ENCODE results near the gene RAD51C. TPM values are rescaled to one million over a fixed set of nuclear protein-coding genes. Genes with fewer than 3 reads are reported as not detected.
A peak's percentile ranks its signal among the peaks of the same experiment; 100 is the strongest.
"Not testable (repeated sequence)": the region's sequence is repeated elsewhere in the genome, so short reads cannot be mapped to it uniquely, and the experiment has no call there.

RAD51C gene
- total RNA-seq, 1 donor from 2014 or later, result 15.9 TPM

DNA sequence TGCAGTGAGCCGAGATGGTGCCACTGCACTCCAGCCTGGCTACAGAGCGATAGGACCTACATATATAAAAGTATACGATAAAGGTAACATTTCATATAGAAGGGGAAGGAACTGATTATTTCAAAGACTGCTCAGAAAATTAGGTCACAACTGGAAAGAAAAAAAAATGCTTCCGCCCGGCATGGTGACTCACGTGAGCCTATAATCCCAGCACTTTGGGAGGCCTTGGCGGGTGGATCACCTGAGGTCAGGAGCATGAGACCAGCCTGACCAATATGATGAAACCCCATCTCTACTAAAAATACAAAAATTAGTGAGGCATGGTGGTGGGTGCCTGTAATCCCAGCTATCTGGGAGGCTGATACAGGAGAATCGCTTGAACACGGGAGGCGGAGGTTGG is 8.4 kb upstream of the RAD51C start:
- DNase-seq (ENCODE audit: low spot score), result no peak

DNA sequence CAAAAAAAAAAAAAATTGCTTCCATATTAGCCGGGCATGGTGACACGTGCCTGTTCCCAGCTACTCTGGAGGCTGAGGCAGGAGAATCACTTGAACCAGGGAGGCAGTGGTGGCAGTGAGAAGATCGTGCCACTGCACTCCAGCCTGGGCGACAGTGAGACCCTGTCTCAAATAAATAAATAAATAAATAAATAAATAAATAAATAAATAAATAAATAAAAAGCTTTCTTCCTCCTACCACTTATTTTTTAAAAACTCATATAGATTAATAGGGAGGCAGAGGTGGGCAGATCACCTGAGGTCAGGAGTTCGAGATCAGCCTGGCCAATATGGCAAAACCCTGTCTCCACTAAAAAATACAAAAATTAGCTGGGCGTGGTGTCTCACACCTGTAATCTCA is 7.9 kb upstream of the RAD51C start:
- DNase-seq (ENCODE audit: low spot score), result not testable (repeated sequence)

DNA sequence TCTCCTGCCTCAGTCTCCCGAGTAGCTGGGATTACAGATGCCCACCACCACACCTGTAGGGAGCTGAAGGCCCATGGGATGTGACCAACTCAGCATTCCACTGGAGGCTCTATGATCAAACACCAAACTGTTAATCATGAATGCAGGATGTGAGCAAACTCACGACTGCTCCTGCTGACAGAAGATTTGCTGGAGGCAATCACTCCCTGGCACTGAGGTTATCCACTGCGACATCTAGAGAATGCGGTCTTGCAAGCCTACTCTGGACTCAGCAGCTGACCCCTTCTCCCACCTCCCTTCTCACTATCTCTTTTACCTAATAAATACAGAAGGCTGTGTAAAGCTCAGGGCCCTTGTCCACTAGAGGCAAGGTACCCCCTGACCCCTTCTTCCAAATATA is 5.4 kb upstream of the RAD51C start:
- DNase-seq (ENCODE audit: low spot score), result no peak

DNA sequence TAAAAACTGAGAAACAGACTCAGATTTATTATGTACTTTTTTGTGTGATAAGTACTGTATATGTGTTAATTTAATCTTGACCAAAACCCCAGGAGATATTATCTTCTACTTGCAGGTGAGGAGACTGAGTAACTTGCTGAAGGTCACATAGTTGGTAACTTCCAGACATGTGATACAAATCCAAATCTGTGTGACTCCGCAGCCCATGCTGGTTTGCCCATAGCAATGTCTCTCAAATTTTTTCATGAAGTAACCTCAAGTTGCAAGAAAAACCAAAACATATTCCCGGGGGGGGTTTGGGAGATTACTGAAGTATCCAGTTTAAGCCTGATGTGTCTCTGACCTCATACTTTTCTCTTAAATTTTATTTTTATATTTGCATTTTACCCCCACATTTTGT is 3.9 kb upstream of the RAD51C start:
- no peak for DNase-seq (ENCODE audit: low spot score)

DNA sequence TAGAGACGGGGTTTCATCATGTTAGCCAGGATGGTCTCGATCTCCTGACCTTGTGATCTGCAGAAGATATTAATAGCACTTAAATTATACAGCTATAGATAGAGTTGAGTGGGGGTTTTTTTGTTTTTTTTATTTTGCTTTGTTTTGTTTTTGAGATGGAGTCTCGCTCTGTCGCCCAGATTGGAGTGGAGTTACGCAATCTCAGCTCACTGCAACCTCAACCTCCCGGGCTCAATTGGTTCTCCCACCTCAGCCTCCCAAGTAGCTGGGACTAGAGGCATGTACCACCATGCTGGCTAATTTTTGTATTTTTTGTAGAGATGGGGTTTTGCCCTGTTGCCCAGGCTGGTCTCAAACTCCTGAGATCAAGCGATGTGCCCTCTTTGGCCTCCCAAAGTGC is 2.4 kb upstream of the RAD51C start:
- not testable (repeated sequence) for DNase-seq (ENCODE audit: low spot score)

DNA sequence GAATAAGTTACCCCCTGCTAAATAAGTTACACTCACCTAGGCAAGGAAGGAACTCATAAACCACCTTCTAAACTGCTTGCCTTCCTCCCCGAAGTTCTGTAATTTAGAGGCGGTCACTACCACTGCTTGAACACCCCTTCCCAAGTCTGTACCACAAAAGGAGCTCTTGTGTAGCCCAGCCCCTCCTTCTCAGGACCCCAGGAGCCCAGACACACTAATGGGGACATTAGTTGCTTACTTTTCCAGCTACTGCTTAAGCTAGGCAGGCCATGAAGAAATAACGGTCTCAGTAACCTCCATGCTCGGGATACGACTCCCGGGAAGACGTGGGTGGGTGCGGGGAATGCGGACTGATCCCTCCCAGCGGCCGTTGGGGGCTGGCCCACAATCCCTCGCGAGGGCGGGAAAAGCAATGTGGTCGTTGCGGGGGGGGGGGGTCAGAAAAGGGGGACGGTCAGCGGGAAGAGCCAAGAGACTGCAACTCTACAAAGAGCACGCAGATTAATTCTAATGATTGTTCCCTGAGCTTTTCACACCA is 632 bp upstream of the RAD51C start, which contains the start of gene TEX14:
TEX14 (minus strand) TSS at position 345 of the 538 bp plus-strand sequence. CDS start 40,044 bp downstream, outside the sequence.
- no peak for DNase-seq (ENCODE audit: low spot score)

DNA sequence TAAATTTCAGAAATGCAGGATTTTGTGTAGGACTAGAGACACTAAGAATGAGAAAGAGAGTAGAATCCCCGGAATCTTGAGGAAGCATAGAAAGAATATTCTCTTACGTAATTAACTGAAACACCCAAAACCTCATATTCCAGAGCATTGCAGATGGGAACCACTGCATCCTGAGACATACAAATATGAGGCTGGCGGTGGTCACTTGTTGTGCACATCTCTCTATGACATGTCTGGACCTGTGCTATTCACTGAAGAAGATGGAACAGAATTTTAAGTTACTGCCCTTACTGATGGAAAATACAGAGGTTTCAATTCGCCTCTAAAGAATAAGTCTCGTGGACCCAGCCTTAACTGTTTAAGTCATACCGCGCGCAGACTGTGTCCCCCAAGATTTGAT is 806 bp downstream of the RAD51C start:
- no peak for DNase-seq (ENCODE audit: low spot score)

DNA sequence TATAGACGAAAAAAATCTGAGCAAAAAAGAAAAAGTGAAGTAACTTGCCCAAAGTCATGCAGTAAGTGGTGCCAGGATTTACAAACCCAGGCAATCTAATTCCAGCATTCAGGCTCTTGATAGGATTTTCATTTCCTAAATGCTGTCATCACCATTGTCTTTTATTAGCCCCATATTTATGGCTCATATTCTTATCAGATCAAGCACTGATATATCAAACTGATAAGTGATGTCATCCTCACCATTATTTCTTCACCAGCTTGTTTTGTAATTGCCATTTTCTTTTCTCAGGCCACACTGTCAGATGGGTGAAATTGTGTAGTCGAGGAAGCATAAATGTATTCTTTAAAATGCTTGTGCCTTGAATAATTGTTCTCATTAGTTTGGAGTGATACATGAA is 1.3 kb downstream of the RAD51C start:
- DNase-seq (ENCODE audit: low spot score), result no peak

DNA sequence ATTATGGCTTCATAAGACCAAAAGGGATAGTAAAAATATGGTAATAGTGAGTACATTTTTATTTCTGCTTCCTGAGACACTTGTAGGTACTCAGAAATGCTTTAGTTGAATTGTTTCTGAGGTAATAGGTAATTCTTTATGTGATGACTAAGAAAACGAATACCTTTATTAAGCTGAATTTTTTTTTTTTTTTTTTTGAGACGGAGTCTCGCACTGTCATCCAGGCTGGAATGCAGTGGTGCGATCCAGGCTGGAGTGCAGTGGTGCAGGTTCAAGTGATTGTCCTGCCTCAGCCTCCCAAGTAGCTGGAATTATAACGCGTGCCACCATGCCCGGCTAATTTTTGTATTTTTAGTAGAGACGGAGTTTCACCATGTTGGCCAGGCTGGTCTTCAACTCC is 1.9 kb downstream of the RAD51C start:
- no peak for DNase-seq (ENCODE audit: low spot score)

DNA sequence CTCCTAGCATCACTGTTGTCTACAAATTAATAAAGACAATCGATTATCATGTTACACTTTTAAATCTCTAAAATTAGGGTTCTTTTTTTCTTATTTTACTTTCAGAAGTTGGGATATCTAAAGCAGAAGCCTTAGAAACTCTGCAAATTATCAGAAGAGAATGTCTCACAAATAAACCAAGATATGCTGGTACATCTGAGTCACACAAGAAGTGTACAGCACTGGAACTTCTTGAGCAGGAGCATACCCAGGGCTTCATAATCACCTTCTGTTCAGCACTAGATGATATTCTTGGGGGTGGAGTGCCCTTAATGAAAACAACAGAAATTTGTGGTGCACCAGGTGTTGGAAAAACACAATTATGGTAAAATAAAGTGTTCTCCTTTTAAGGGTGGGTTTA is 2.4 kb downstream of the RAD51C start:
- DNase-seq (ENCODE audit: low spot score), result no peak

DNA sequence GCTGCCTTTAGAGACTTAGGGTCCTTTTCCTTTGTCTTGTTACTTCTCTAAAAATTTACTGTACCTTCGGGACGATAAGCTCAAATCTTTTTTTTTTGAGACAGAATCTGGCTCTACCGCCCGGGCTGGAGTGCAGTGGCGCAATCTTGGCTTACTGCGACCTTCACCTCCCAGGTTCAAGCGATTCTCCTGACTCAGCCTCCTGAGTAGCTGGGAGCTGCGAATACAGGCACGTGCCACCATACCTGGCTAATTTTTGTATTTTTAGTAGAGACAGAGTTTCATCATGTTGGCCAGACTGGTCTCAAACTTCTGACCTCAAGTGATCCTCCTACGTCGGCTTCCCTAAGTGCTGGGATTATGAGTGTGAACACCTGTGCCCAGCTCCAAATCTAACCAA is 7.4 kb downstream of the RAD51C start:
- no peak for DNase-seq (ENCODE audit: low spot score)

DNA sequence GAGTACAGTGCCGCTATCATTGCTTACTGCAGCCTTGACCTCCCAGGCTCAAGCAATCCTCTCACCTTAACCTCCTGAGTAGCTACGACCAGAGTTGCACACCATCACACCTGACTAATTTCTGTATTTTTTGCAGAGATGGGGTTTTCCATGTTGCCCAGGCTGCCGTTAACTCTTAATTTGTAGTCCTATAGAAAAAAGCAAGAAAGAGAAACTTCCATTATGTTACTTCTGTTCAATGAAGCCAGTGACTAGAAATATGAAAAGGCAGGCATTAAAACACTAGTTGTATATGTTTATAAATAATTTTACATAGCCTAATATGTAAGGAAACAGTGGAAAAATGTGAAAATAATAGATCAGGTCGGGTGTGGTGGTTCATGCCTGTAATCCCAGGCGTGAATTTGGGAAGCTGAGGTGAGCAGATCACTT is 9.7 kb downstream of the RAD51C start:
- no peak for DNase-seq (ENCODE audit: low spot score)

DNA sequence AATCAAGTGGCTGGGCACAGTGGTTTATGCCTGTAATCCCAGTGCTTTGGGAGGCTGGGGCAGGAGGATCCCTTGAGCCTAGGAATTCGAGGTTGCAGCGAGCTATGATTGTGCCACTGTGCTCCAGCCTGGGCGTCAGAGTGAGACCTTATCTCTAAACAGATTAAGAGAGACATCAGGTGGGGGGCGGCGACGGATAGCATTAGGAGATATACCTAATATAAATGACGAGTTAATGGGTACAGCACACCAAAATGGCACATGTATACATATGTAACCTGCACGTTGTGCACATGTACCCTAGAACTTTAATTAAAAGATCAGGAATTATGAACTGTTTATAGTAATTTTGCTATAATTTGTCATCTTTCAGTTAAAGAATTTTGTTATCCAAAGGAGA is 10.3 kb downstream of the RAD51C start:
- DNase-seq (ENCODE audit: low spot score), result no peak

DNA sequence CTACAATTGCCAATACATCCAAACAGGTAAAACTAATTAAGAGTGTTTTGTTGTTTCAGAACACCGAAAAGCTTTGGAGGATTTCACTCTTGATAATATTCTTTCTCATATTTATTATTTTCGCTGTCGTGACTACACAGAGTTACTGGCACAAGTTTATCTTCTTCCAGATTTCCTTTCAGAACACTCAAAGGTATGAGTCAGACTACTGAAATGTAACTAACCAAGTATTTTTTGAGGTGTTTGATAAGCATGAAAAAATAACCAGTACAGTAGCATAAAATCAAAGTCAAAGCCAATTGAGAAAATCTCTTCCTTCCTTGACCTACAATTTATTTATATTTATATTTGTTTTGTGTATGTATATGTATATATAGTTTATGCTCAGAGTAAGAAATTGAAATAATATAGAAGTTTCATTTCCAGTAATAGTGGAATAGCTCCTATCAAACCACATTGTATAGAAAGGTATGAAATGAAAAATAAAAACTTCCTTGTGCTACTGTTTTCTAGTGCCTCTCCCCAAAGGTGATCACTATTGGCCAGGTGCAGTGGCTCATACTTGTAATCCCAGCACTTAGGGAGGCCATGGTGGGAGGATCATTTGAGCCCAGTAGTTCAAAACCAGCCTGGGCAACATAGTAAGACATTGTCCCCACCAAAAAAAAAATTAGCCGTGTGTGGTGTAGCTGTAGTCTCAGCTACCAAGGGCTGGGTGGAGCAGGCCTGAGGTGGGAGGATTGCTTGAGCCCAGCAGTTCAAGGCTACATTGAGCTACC is 10.9 kb downstream of the RAD51C start:
- DNase-seq (ENCODE audit: low spot score), result no peak

DNA sequence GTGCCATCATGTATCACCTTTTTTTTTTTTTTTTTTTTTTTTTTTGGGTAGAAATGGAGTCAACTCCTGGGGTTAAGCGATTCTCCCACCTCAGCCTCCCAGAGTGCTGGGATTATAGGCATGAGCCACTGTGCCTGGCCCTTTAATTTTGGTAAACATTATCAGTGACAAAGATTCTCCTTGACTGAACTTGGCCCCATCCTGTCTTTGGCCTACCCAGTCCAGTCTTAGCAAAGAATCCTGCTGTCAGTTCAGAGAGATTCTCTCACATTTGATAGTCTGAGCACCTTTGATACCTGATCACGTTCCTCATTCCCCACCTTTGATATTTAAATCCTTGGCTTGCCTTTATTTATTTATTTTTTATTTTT is 11.5 kb downstream of the RAD51C start:
- no peak for DNase-seq (ENCODE audit: low spot score)

DNA sequence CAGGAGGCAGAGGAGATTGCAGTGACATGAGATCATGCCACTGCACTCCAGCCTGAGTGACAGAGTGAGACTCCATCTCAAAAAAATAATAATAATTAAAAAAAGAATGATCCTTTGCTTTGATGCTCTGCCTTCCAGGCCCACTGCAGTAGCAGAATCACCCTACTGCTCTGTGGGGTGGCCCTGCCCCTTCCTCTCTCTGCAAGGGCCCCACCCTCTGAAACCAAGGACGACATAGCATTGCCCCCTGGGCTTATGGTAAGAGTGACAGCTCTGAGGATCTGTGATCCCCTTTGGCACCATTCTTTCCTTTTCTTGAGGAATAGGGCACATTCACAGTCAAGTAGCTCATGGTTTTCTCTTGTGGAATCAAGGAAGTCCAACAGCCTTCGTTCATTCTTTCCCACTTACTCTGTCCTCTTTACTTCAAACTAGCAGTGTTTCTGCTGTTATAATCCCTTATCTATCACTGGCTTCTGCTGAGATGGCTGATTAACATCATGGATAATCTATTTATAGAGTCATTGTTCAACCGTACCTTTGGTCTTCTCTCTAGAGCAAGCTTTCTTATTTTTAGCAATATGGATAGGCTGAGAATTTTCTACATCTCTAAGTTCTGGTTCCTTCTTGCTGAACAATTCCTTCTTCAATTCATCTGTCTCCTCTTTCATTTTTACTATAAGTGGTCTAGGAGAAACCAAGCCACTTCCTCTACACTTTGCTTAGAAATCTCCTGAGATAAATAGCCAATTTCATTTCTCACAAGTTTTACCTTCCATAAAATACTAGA is 14.1 kb downstream of the RAD51C start:
- no peak for DNase-seq (ENCODE audit: low spot score)

DNA sequence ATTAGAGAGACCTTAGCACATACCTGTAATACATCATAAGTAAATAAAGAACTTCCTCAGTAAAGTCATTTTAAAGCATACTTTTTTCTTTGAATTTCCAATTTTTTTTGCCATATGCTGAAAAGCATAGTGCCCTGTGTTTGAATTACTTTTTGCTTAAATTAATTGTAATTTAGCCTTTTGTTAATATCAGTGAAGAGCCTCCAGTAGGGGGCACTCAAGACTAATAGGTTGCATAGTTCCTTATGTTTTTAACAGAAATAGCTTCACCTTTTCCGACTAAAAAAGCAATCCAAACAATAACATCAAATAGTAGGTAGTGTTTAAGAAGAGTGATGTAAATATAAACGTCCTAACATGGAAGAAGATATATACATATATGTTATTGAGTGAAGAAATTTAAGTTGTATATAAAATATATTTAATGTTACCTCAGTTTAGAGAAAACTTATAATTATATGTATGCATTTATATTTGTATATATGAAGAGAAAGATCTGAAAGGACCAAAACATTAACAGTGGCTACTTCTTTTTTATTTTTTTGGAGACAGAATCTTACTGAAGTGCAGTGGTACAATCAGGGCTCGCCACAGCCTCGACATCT is 18.6 kb downstream of the RAD51C start:
- DNase-seq (ENCODE audit: low spot score), result peak; percentile 45

DNA sequence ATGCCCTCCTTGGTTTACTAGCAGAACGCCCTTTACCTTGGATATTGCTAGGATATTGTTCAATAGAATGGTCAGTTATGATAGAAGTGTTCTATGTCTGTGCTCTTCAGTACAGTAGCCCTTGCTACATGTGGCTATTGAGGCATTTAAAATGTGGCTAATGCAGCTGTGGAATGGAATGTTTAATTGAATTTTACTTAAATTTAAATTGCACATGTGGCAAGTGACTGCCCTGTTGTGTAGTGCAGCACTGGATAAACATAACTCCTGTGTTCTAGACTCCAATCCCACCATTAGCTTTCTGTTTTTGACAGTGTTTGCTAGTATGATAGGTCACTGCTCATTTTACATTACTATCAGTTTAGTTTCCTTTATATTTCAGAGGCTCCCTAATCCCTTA is 29.9 kb downstream of the RAD51C start:
- no peak for DNase-seq (ENCODE audit: low spot score)

DNA sequence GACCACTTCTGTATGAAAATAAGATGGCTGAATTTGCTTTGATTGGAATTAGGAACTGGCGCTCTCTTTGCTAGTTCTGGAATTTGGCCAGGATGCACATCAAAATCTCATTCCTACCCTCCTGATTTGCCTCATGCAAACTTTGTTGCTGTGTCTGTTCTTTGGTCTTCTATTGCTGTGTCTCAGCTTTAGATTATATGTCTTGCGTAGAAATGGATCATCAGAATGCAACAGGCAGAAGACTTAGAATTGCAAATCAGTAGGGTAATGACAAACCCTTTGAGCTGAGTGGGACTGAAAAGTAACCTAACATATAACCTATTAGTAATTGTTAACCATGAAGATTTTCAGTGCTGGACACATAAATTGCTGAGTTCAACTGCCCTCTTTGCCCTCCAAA is 30.3 kb downstream of the RAD51C start:
- no peak for DNase-seq (ENCODE audit: low spot score)

DNA sequence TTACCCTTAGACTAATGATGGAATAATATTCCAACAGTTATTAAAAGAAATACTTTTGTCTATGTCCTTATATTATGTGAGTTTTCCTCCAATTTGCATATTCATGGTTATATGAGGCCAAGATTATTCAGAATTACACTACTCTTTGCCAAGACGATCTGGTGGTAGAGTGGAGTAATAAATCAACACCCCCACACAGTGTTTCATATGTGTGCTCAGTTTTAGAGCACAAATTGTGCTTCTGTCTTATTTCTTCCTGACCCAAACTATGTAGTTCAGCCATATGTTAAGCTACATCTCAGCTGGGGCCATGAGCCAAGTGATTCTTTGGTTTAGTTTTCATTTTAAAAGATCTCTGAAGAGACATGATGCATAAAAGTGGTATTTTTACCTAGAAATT is 36.4 kb downstream of the RAD51C start:
- no peak for DNase-seq (ENCODE audit: low spot score)

DNA sequence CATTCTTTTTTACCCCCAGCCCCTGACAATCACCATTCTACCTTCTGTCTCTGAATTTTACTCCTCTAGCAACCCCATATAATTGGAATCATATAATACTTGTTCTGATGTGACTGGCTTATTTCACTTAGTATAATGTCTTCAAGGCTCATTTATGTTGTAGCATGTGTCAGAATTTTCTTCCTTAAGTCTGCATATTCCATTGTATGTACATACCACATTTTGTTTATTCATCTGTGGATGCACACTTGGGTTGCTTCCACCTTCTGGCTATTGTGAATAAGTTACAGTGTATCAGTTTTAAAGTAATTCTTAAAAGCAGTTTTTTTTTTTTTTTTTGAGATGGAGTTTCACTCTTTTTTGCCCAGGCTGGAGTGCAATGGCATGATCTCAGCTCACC is 38.5 kb downstream of the RAD51C start:
- no peak for DNase-seq (ENCODE audit: low spot score)

DNA sequence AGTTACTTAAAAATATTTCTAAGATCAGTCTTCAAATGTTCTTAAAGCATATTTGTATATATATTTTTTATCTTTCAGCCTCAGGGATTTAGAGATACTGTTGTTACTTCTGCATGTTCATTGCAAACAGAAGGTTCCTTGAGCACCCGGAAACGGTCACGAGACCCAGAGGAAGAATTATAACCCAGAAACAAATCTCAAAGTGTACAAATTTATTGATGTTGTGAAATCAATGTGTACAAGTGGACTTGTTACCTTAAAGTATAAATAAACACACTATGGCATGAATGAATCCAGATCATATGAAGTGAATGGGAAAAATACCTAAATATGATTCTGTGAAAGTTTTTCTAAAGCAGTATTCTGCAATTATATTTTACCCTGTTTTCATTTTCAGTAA is 41.6 kb downstream of the RAD51C start:
- DNase-seq (ENCODE audit: low spot score), result no peak

DNA sequence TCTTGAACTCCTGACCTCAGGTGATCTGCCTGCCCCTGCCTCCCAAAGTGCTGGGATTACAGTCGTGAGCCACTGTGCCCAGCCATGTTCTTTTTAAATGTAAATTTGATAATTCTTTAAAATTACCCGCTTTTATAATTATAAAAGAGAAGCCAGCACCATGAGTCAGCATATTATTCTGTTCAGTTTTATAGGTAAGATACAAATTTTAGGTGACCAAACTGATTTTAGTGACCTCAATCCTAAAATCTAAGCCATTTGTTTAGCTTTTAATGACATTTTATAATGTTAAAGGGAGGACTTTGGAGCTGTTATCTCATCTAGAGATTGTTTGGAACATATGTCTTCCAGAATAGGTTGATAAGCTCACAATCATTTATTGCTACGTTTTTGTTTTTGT is 42.4 kb downstream of the RAD51C start:
- no peak for DNase-seq (ENCODE audit: low spot score)

Data from mucosa of gallbladder (tissue), 1 donor.